Neural progenitor cell (in vitro differentiated cells): ENCODE results near the gene FNDC11. TPM values are rescaled to one million over a fixed set of nuclear protein-coding genes. Genes with fewer than 3 reads are reported as not detected.

Experiments
- DNase-seq: peaks from one replicate; pipeline ENCODE4 v3.0.0-alpha.2; 2016; ENCODE audit warnings: low spot score
- H2AFZ ChIP-seq: fragments of 200-600 bp; sonication (generic); replicated peaks from 2 replicates; pipeline ENCODE4 v1.6.1; 2016; ENCODE audit warnings: antibody characterized with exemption
- H3F3A ChIP-seq: fragments of 200-600 bp; sonication (generic); 2 replicates; pipeline ENCODE4 v1.6.1; 2016; ENCODE audit warnings: antibody characterized with exemption, low read depth
- H3K27ac ChIP-seq: fragments of 200-600 bp; sonication (generic); 2 replicates; pipeline ENCODE4 v1.5.1; 2016; ENCODE audit warnings: mild to moderate bottlenecking
- H3K27me3 ChIP-seq: fragments of 200-600 bp; sonication (generic); 2 replicates; pipeline ENCODE4 v1.6.1; 2016; ENCODE audit warnings: mild to moderate bottlenecking, moderate library complexity
- H3K36me3 ChIP-seq: fragments of 200-600 bp; sonication (generic); 2 replicates; pipeline ENCODE4 v1.5.1; 2016
- H3K4me1 ChIP-seq: fragments of 200-600 bp; sonication (generic); 2 replicates; pipeline ENCODE4 v1.6.1; 2016; ENCODE audit warnings: mixed run types
- H3K4me2 ChIP-seq: fragments of 200-600 bp; sonication (generic); 2 replicates; pipeline ENCODE4 v1.6.1; 2016
- H3K4me3 ChIP-seq: fragments of 200-600 bp; sonication (generic); 2 replicates; pipeline ENCODE4 v1.5.1; 2016
- H3K79me2 ChIP-seq: fragments of 200-600 bp; sonication (generic); 2 replicates; pipeline ENCODE4 v1.6.1; 2016; ENCODE audit warnings: low read depth
- H3K9ac ChIP-seq: fragments of 200-600 bp; sonication (generic); 2 replicates; pipeline ENCODE4 v1.6.1; 2016
- H3K9me3 ChIP-seq: fragments of 200-600 bp; sonication (generic); 2 replicates; pipeline ENCODE4 v1.5.1; 2016; ENCODE audit warnings: low read depth
- H4K20me1 ChIP-seq: fragments of 200-600 bp; sonication (generic); 2 replicates; pipeline ENCODE4 v1.6.1; 2016; ENCODE audit warnings: low read depth
- H3K27ac Mint-ChIP-seq: 3 replicates; pipeline ENCODE4 v1.8.0; 2021; ENCODE audit warnings: mixed read lengths
- H3K27me3 Mint-ChIP-seq: 2 replicates; pipeline ENCODE4 v1.8.0; 2022; ENCODE audit warnings: low read depth, mild to moderate bottlenecking, inconsistent platforms, moderate library complexity, mixed read lengths; ENCODE audit not compliant: insufficient read depth
- H3K36me3 Mint-ChIP-seq: 3 replicates; pipeline ENCODE4 v1.8.0; 2021; ENCODE audit warnings: mixed read lengths
- H3K4me1 Mint-ChIP-seq: 3 replicates; pipeline ENCODE4 v1.8.0; 2021; ENCODE audit warnings: mixed read lengths
- H3K4me3 Mint-ChIP-seq: 3 replicates; pipeline ENCODE4 v1.8.0; 2021; ENCODE audit warnings: mild to moderate bottlenecking, moderate library complexity, mixed read lengths
- H3K9me3 Mint-ChIP-seq: 3 replicates; pipeline ENCODE4 v1.8.0; 2020; ENCODE audit warnings: mixed read lengths
- EZH2 ChIP-seq: fragments of 200-600 bp; sonication (generic); IDR thresholded peaks from 2 replicates; pipeline ENCODE4 v1.6.1; 2017; ENCODE audit warnings: antibody characterized with exemption, mild to moderate bottlenecking, moderate library complexity
- EZH2phosphoT487 ChIP-seq: fragments of 200-600 bp; sonication (generic); IDR thresholded peaks from 2 replicates; pipeline ENCODE4 v1.6.1; 2017; ENCODE audit warnings: antibody characterized with exemption
- total RNA-seq: library from RNA; depleted of rRNA; stranded (reverse); fragments of >200 nt; gene quantifications from 2 replicates; pipeline ENCODE4 v1.2.3, GENCODE V29; 2015; ENCODE audit warnings: low replicate concordance
- TF ChIP-seq, protein P1 (sequence below): fragments of 200-600 bp; sonication (generic); IDR thresholded peaks from 2 replicates; pipeline ENCODE4 v1.5.1; 2017; ENCODE audit warnings: antibody characterized with exemption, mild to moderate bottlenecking

Gene FNDC11
- total RNA-seq, 1 donor from 2014 or later: 0.39 TPM

DNA sequence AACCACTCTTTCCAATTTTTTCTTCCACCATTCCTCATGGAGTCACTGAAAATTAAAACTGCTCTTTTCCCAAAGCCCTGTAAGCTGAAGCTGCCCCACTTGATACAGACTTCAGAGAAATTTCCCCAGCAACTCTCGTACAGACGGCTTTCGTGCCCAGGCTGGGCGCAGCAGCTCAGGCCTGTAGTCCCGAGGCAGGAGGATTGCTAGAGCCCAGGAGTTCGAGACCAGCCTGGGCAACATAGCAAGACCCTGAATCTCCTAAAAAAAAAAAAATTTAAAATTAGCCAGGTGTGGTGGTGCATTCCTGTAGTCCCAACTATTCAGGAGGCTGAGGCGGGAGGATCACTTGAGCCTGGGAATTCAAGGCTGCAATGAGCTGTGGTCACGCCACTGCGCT is 26.8 kb upstream of the FNDC11 start:
- Mint-ChIP-seq H3K36me3 (peaks cover 9% of the 10 kb centered on the region), H3K4me3 (no peak overlapping the region), H3K9me3 (no peaks in the 10 kb centered on the region), H3K27me3 (peaks cover 13% of the 10 kb centered on the region), H3K4me1 (peaks cover 11% of the 10 kb centered on the region), H3K27ac (no peak overlapping the region)
- Histone ChIP-seq H3K27me3 (no peaks in the 10 kb centered on the region), H3K4me3 (no peak overlapping the region), H3K36me3 (no peaks in the 10 kb centered on the region), H3F3A (peaks cover 23% of the 10 kb centered on the region), H3K9ac (no peak overlapping the region), H4K20me1 (peaks cover 17% of the 10 kb centered on the region), H3K79me2 (peaks cover 10% of the 10 kb centered on the region), H3K9me3 (no peaks in the 10 kb centered on the region), H2AFZ (no peak overlapping the region), H3K4me1 (peaks cover 6% of the 10 kb centered on the region), H3K4me2 (no peak overlapping the region), H3K27ac (no peak overlapping the region)
- TF ChIP-seq, protein P1, sequence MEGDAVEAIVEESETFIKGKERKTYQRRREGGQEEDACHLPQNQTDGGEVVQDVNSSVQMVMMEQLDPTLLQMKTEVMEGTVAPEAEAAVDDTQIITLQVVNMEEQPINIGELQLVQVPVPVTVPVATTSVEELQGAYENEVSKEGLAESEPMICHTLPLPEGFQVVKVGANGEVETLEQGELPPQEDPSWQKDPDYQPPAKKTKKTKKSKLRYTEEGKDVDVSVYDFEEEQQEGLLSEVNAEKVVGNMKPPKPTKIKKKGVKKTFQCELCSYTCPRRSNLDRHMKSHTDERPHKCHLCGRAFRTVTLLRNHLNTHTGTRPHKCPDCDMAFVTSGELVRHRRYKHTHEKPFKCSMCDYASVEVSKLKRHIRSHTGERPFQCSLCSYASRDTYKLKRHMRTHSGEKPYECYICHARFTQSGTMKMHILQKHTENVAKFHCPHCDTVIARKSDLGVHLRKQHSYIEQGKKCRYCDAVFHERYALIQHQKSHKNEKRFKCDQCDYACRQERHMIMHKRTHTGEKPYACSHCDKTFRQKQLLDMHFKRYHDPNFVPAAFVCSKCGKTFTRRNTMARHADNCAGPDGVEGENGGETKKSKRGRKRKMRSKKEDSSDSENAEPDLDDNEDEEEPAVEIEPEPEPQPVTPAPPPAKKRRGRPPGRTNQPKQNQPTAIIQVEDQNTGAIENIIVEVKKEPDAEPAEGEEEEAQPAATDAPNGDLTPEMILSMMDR: no peak
- TF ChIP-seq EZH2 (no peak), EZH2phosphoT487 (no peak)
- DNase-seq: no peak

DNA sequence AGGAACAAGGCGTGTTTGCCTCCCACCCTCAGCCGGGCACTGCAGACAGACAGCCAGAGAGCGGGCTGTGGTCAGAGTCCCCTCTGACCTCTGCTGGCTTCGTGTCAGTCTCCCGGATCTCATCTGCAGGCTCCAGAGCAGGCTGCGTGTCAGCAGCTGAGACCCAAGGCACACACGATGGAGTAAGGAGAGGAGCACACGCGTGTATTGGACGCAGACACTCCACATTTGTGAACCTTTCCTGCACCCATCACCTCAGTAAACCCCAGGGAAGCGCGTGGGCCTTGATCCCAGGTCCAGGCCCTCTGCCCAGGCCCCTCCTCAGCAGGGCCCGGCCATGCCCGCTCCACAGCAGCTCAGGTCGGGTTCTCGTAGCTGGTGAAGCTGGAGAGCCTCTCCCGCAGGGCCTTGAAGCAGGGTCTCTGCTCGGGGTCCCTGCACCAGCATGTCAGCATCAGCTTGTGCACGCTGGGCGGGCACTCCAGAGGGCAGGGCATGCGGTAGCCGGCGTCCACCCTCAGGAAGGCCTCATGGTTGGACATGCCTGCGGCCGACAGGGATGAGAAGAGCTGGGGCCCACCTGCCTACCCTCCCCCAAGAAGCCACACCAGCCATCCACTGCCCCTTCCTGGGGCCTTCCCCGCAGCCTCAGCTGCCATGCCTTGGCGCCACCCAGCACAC is 24.6 kb upstream of the FNDC11 start:
- Histone ChIP-seq H3F3A (peaks cover 15% of the 10 kb centered on the region), H3K4me2 (no peak overlapping the region), H3K9me3 (no peaks in the 10 kb centered on the region), H3K27me3 (no peaks in the 10 kb centered on the region), H3K27ac (no peak overlapping the region), H3K4me1 (no peaks in the 10 kb centered on the region), H3K4me3 (no peak overlapping the region), H4K20me1 (peaks cover 3% of the 10 kb centered on the region), H3K36me3 (no peaks in the 10 kb centered on the region), H3K9ac (no peak overlapping the region), H2AFZ (no peak overlapping the region), H3K79me2 (no peaks in the 10 kb centered on the region)
- Mint-ChIP-seq H3K27ac (peak overlapping the region; percentile 46), H3K9me3 (no peaks in the 10 kb centered on the region), H3K4me1 (peaks cover 7% of the 10 kb centered on the region), H3K36me3 (no peaks in the 10 kb centered on the region), H3K27me3 (peaks cover 11% of the 10 kb centered on the region), H3K4me3 (no peak overlapping the region)
- DNase-seq: no peak
- TF ChIP-seq EZH2 (no peak), EZH2phosphoT487 (no peak)
- TF ChIP-seq, protein P1: no peak

DNA sequence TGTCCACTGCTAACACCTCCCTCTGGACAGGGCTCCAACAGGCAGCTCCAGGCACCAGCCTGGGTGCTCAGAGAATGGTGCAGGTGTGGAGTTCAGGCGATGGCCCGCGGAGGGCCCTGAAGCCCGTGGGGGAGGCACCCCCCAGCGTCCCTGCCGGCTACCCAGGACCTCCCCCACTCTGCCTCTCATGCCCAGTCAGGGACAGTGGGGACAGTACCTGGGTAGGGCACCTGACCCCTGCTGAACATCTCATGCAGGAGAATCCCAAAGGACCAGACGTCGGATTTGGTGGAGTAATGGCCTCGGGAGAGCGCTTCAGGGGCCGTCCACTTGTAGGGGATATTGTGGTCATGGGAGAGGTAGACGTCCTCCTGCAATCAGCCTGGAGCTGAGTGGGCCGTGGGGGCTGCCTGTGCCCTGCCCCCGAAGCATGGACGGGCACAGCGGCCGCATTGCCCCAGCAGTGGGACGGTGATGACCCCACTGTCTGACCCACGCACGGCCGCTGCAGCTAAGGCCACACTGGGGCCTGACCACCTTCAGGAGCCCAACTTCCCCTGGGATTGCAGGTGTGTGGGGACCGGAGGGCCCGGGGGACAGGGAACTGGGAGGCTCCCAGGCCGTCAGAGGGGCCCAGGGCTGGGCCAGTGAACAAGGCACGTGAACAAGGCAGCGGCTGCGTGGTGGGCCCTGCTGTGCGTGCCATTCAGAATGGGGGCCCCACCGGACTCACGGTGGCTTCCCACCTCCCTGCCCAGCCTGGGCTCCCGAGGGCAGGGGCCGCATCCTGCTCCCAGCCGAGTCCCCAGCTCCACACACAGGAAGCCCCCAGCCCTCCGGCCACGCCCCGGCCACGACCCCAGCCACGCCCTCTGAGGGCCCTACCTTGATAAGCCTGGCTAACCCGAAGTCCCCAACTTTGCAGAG is 23.8 kb upstream of the FNDC11 start:
- peak; percentile 0 for DNase-seq
- H3K9me3 Mint-ChIP-seq: no peaks in the 10 kb centered on the region

More for the DNA sequence above, 23.8 kb upstream of the FNDC11 start:
- TF ChIP-seq EZH2 (no peak), EZH2phosphoT487 (no peak)
- TF ChIP-seq, protein P1: no peak
- peaks cover 2% of the 10 kb centered on the region for H4K20me1 ChIP-seq
- Mint-ChIP-seq H3K27me3 (peaks cover 11% of the 10 kb centered on the region), H3K4me3 (no peak overlapping the region), H3K27ac (no peak overlapping the region), H3K36me3 (no peaks in the 10 kb centered on the region), H3K4me1 (peaks cover 4% of the 10 kb centered on the region)
- H3K4me1 ChIP-seq: no peaks in the 10 kb centered on the region
- H3K27ac ChIP-seq: no peak overlapping the region
- no peak overlapping the region for H3K4me2 ChIP-seq
- H2AFZ ChIP-seq: no peak overlapping the region
- H3K9ac ChIP-seq: no peak overlapping the region
- H3K36me3 ChIP-seq: no peaks in the 10 kb centered on the region
- H3K9me3 ChIP-seq: no peaks in the 10 kb centered on the region
- peaks cover 8% of the 10 kb centered on the region for H3F3A ChIP-seq
- H3K4me3 ChIP-seq: no peak overlapping the region
- H3K27me3 ChIP-seq: no peaks in the 10 kb centered on the region
- no peaks in the 10 kb centered on the region for H3K79me2 ChIP-seq
